HepG2 (cell line): ENCODE data around the gene RBM19. TPM values are rescaled to one million over a fixed set of nuclear protein-coding genes. Genes with fewer than 3 reads are reported as not detected.
A peak's percentile ranks its signal among the peaks of the same experiment; 100 is the strongest.

ENCODE experiments used
- CSRNP2 ChIP-seq: sonication (generic); formaldehyde crosslinking; conservative IDR thresholded peaks from 2 replicates; pipeline ENCODE4 v1.8.0; 2022; ENCODE audit warnings: low read depth, missing genetic modification reagents
- FOXC1 ChIP-seq: sonication (generic); formaldehyde crosslinking; IDR thresholded peaks from 2 replicates; pipeline ENCODE4 v1.8.0; 2022; ENCODE audit warnings: mild to moderate bottlenecking, missing genetic modification reagents, borderline replicate concordance
- GPBP1L1 ChIP-seq: sonication (generic); formaldehyde crosslinking; IDR thresholded peaks from 2 replicates; pipeline ENCODE4 v1.5.0; 2020; ENCODE audit warnings: mild to moderate bottlenecking, missing genetic modification reagents
- HNF4G ChIP-seq, 2 experiments: sonication (generic) in 1 of 2; formaldehyde crosslinking in 1 of 2; IDR thresholded peaks; 2 replicates each; pipeline versions ENCODE4 v1.4.0 to v1.6.1; 2011 to 2020; ENCODE audit warnings: borderline replicate concordance in 2 of 2, low read depth in 2 of 2, mild to moderate bottlenecking in 2 of 2, low read length in 1 of 2, missing genetic modification reagents in 1 of 2, moderate library complexity in 1 of 2
- MLX ChIP-seq: IDR thresholded peaks from 2 replicates; pipeline ENCODE4 v1.6.1; 2016
- MZF1 ChIP-seq: sonication (generic); formaldehyde crosslinking; IDR thresholded peaks from 2 replicates; pipeline ENCODE4 v1.8.1; 2023; ENCODE audit warnings: mild to moderate bottlenecking, missing genetic modification reagents, borderline replicate concordance
- NPAS2 ChIP-seq: sonication (generic); formaldehyde crosslinking; IDR thresholded peaks from 2 replicates; pipeline ENCODE4 v1.8.0; 2022; ENCODE audit warnings: mild to moderate bottlenecking, missing genetic modification reagents, borderline replicate concordance
- PHF21A ChIP-seq: sonication (generic); formaldehyde crosslinking; IDR thresholded peaks from 2 replicates; pipeline ENCODE4 v1.5.0; 2020; ENCODE audit warnings: mild to moderate bottlenecking, missing genetic modification reagents
- TFDP2 ChIP-seq: sonication (generic); formaldehyde crosslinking; IDR thresholded peaks from 2 replicates; pipeline ENCODE4 v1.4.0; 2020; ENCODE audit warnings: missing genetic modification reagents
- ZBTB33 ChIP-seq: sonication (generic); formaldehyde crosslinking; IDR thresholded peaks from 2 replicates; pipeline ENCODE4 v1.4.0; 2020; ENCODE audit warnings: missing genetic modification reagents
- ZNF614 ChIP-seq: IDR thresholded peaks from 2 replicates; pipeline ENCODE4 v1.6.1; 2018; ENCODE audit warnings: missing biosample characterization, missing genetic modification reagents, inconsistent platforms, borderline replicate concordance
- ZNF652 ChIP-seq: IDR thresholded peaks from 2 replicates; pipeline ENCODE4 v1.6.1; 2016; ENCODE audit warnings: low read depth, borderline replicate concordance
- ZNF687 ChIP-seq: sonication (generic); formaldehyde crosslinking; IDR thresholded peaks from 2 replicates; pipeline ENCODE4 v1.5.1; 2020; ENCODE audit warnings: mild to moderate bottlenecking, missing genetic modification reagents, moderate library complexity
- ZNF850 ChIP-seq: sonication (generic); formaldehyde crosslinking; conservative IDR thresholded peaks from 2 replicates; pipeline ENCODE4 v1.9.0; 2021; ENCODE audit warnings: mild to moderate bottlenecking, missing genetic modification reagents
- ZSCAN29 ChIP-seq: sonication (generic); formaldehyde crosslinking; conservative IDR thresholded peaks from 2 replicates; pipeline ENCODE4 v1.4.0; 2020; ENCODE audit warnings: mild to moderate bottlenecking, missing genetic modification reagents
- polyA plus RNA-seq, 8 experiments: library from polyadenylated mRNA; depleted of rRNA in 3 of 8; stranded (reverse) in 7 of 8; unstranded in 1 of 8; fragments of >200 nt; fragmentation: Illumina TruSeq in 4 of 8; extraction: Trizol in 4 of 8; gene quantifications; 2 replicates each; pipeline versions ENCODE4 v1.2.1 to v1.2.3, GENCODE V29; 2011 to 2016; ENCODE audit warnings: low read depth in 4 of 8, missing spikeins in 1 of 8, mixed read lengths in 1 of 8; ENCODE audit not compliant: insufficient read depth in 1 of 8
- total RNA-seq, 5 experiments: library from RNA; depleted of rRNA; stranded (reverse); fragments of >200 nt; fragmentation: Illumina TruSeq; extraction: Trizol; gene quantifications; 2 replicates each; pipeline ENCODE4 v1.2.3, GENCODE V29; 2016; ENCODE audit warnings: low read depth in 1 of 5

RBM19 gene
- total and polyA plus RNA-seq, 2 of the 13 experiments (the other 11 are each of a cell fraction or from before 2014, with no cell fraction given): 19.3 to 32.2 TPM

- TF ChIP-seq ZNF652 (CRISPR knock-in tag) (peak; percentile 46; the same call in 1 of the 2 replicates), CSRNP2 (CRISPR knock-in tag) (no peak), TFDP2 (CRISPR knock-in tag) (peak; percentile 70), MLX (CRISPR knock-in tag) (peak; percentile 78), HNF4G (IDR thresholded peaks at IDR 0.05; ENCODE audit: borderline replicate concordance, low read depth, low read length) (peak; percentile 97), HNF4G (CRISPR knock-in tag; IDR thresholded peaks at IDR 0.05; ENCODE audit: borderline replicate concordance, low read depth) (peak; percentile 100), ZNF850 (CRISPR knock-in tag) (no peak), ZNF614 (CRISPR knock-in tag) (peak; percentile 95), ZBTB33 (CRISPR knock-in tag) (peak; percentile 63; the same call in 1 of the 2 replicates), ZNF687 (peak; percentile 99), GPBP1L1 (CRISPR knock-in tag) (no peak), ZSCAN29 (CRISPR knock-in tag) (peak; percentile 92; the same call in 1 of the 2 replicates), MZF1 (CRISPR knock-in tag) (no peak), FOXC1 (CRISPR knock-in tag) (no peak; the same call in 1 of the 2 replicates), NPAS2 (no peak), PHF21A (CRISPR knock-in tag) (peak; percentile 99)
Measured at GRCh38 chr12:113770389-113770865, 195.7 kb downstream of the RBM19 start (continued).
